Fibroblast of upper back skin (primary cell): Measurements from ENCODE around the gene CLDN3.
"Not testable (repeated sequence)": the region's sequence is repeated elsewhere in the genome, so short reads cannot be mapped to it uniquely, and the experiment has no call there.

Source experiments
- DNase-seq: peaks from one replicate; pipeline ENCODE4 v3.0.0-alpha.2; 2013

The CLDN3 gene

GRCh38 chr7:73734619-73735527 lies 35.2 kb downstream of the CLDN3 start:
- DNase-seq, result peak; percentile 73

GRCh38 chr7:73732397-73732796 lies 37.7 kb downstream of the CLDN3 start:
- DNase-seq, result no peak

- DNase-seq, result no peak
Measured at GRCh38 chr7:73730485-73730884, 39.6 kb downstream of the CLDN3 start.

GRCh38 chr7:73728551-73728950 lies 41.5 kb downstream of the CLDN3 start:
- no peak for DNase-seq

- no peak for DNase-seq
Measured at GRCh38 chr7:73727952-73728351, 42.1 kb downstream of the CLDN3 start.

GRCh38 chr7:73726083-73726466 lies 44.0 kb downstream of the CLDN3 start:
- no peak for DNase-seq

GRCh38 chr7:73723813-73724212 lies 46.3 kb downstream of the CLDN3 start:
- DNase-seq, result no peak

GRCh38 chr7:73722785-73723184 lies 47.3 kb downstream of the CLDN3 start:
- DNase-seq, result no peak

GRCh38 chr7:73722182-73722581 lies 47.9 kb downstream of the CLDN3 start:
- DNase-seq, result not testable (repeated sequence)

GRCh38 chr7:73721377-73721817 lies 48.7 kb downstream of the CLDN3 start:
- no peak for DNase-seq

- DNase-seq, result not testable (repeated sequence)
Measured at GRCh38 chr7:73720443-73720842, 49.6 kb downstream of the CLDN3 start.

- DNase-seq, result no peak
Measured at GRCh38 chr7:73719806-73720169, 50.3 kb downstream of the CLDN3 start.
